GM12878 (cell line): ENCODE data around the gene SERPINB10. TPM values are rescaled to one million over a fixed set of nuclear protein-coding genes. Genes with fewer than 3 reads are reported as not detected.

Source experiments
- ATAC-seq: fragments of 200-7000 bp; cut with Tn5 transposase; 3 replicates; pipeline ENCODE4 v1.9.1; 2020; ENCODE audit warnings: mild to moderate bottlenecking, moderate library complexity
- BruUV-seq: library from RNA; stranded (reverse); fragments of 400-500 nt; replicated peaks from 2 replicates; lab custom pipeline; 2021; lab: Mats Ljungman, UMichigan
- CTCF ChIA-PET: fragments of 300-600 bp; sonication (Branson Sonifier 250); formaldehyde crosslinking; extraction: SDS; loops from one replicate; lab custom pipeline; 2021; ENCODE audit warnings: inconsistent platforms; lab: Yijun Ruan, JAX
- POLR2A ChIA-PET: fragments of 350-600 bp; formaldehyde crosslinking; extraction: SDS; loops from one replicate; lab custom pipeline; 2021; ENCODE audit warnings: inconsistent platforms; lab: Charles Lee
- RAD21 ChIA-PET: fragments of 300-600 bp; sonication (Branson Sonifier 250); formaldehyde crosslinking; loops from one replicate; lab custom pipeline; 2023; ENCODE audit warnings: antibody characterized with exemption; ENCODE audit not compliant: unreplicated experiment; lab: Charles Lee
- SMC1A ChIA-PET: fragments of 300-600 bp; sonication (Branson Sonifier 250); formaldehyde crosslinking; loops from one replicate; lab custom pipeline; 2023; ENCODE audit not compliant: unreplicated experiment, uncharacterized antibody; lab: Charles Lee
- DNase-seq: peaks from one replicate; pipeline ENCODE4 v3.0.0-alpha.2; 2011; ENCODE audit warnings: low read depth, low spot score
- FAIRE-seq: peaks from 3 replicates; lab custom pipeline; 2011; peaks lifted over from hg19 to GRCh38; lab: Jason Lieb, UNC
- H2AFZ ChIP-seq: 2 replicates; pipeline ENCODE4 v1.6.0; 2011; ENCODE audit warnings: low read depth, low read length, control low read depth; ENCODE audit not compliant: control insufficient read depth
- H3K27ac ChIP-seq: 2 replicates; pipeline ENCODE4 v1.5.1; 2011; ENCODE audit warnings: control low read depth; ENCODE audit not compliant: control insufficient read depth, insufficient read depth
- H3K27me3 ChIP-seq, 2 experiments: replicated peaks in 1 of 2; 2 replicates each; pipeline versions ENCODE4 v1.6.0 to v1.6.1; 2011; ENCODE audit warnings: low read length in 1 of 2; ENCODE audit not compliant: control insufficient read depth in 2 of 2, insufficient read depth in 2 of 2
- H3K36me3 ChIP-seq, 2 experiments: 2 replicates each; pipeline ENCODE4 v1.5.1; 2011; ENCODE audit warnings: low read length in 1 of 2; ENCODE audit not compliant: control insufficient read depth in 2 of 2, insufficient read depth in 2 of 2
- H3K4me1 ChIP-seq: 2 replicates; pipeline ENCODE4 v1.6.1; 2011; ENCODE audit warnings: mild to moderate bottlenecking, low read length, moderate library complexity, mixed read lengths; ENCODE audit not compliant: control insufficient read depth, insufficient read depth
- H3K4me2 ChIP-seq: 2 replicates; pipeline ENCODE4 v1.6.0; 2011; ENCODE audit warnings: control low read depth; ENCODE audit not compliant: control insufficient read depth, insufficient read depth
- H3K4me3 ChIP-seq: fragments of 200-600 bp; sonication (generic); 2 replicates; pipeline ENCODE4 v1.5.1; 2016
- H3K79me2 ChIP-seq: 2 replicates; pipeline ENCODE4 v1.6.0; 2011; ENCODE audit warnings: low read length; ENCODE audit not compliant: control insufficient read depth, insufficient read depth
- H3K9ac ChIP-seq: 2 replicates; pipeline ENCODE4 v1.8.0; 2011; ENCODE audit warnings: low read length, control low read depth, mixed read lengths; ENCODE audit not compliant: control insufficient read depth, insufficient read depth
- H3K9me3 ChIP-seq: replicated peaks from 3 replicates; pipeline ENCODE4 v1.5.1; 2011; ENCODE audit warnings: mild to moderate bottlenecking, low read length; ENCODE audit not compliant: control insufficient read depth, insufficient read depth
- H4K20me1 ChIP-seq: 2 replicates; pipeline ENCODE4 v1.6.0; 2011; ENCODE audit not compliant: control insufficient read depth, insufficient read depth
- CHD1 ChIP-seq: IDR thresholded peaks from 2 replicates; pipeline ENCODE4 v1.6.1; 2012; ENCODE audit warnings: low read depth, low read length, improper control_type of control experiment
- CHD4 ChIP-seq: fragments of 200-600 bp; sonication (generic); IDR thresholded peaks from 2 replicates; pipeline ENCODE4 v1.6.1; 2016; ENCODE audit warnings: mild to moderate bottlenecking
- DPF2 ChIP-seq: fragments of 450-650 bp; IDR thresholded peaks from 2 replicates; pipeline ENCODE4 v1.6.1; 2017; ENCODE audit warnings: mild to moderate bottlenecking
- EED ChIP-seq: sonication (generic); IDR thresholded peaks from 2 replicates; pipeline ENCODE4 v1.6.1; 2016; ENCODE audit warnings: antibody characterized with exemption, low read depth
- GABPA ChIP-seq: IDR thresholded peaks from 2 replicates; pipeline ENCODE4 v1.6.1; 2014; ENCODE audit warnings: antibody characterized with exemption, low read depth, mild to moderate bottlenecking, inconsistent platforms
- JUNB ChIP-seq: IDR thresholded peaks from 2 replicates; pipeline ENCODE4 v1.6.1; 2016; ENCODE audit warnings: antibody characterized with exemption, mild to moderate bottlenecking
- MTA3 ChIP-seq: IDR thresholded peaks from 2 replicates; pipeline ENCODE4 v1.6.1; 2012; ENCODE audit warnings: low read length, inconsistent platforms, borderline replicate concordance
- MYC ChIP-seq: IDR thresholded peaks from 2 replicates; pipeline ENCODE4 v1.6.1; 2011; ENCODE audit warnings: mild to moderate bottlenecking, low read length, moderate library complexity, inconsistent platforms; ENCODE audit not compliant: insufficient read depth, insufficient replicate concordance, insufficient read length, severe bottlenecking
- NFXL1 ChIP-seq: fragments of 450-650 bp; IDR thresholded peaks from 2 replicates; pipeline ENCODE4 v1.6.1; 2017; ENCODE audit warnings: antibody characterized with exemption, mild to moderate bottlenecking, borderline replicate concordance
- PAX5 ChIP-seq: IDR thresholded peaks from 2 replicates; pipeline ENCODE4 v1.6.1; 2011; ENCODE audit warnings: low read depth, low read length, borderline replicate concordance
- PML ChIP-seq: IDR thresholded peaks from 2 replicates; pipeline ENCODE4 v1.6.1; 2012; ENCODE audit warnings: low read length, inconsistent platforms
- POLR2AphosphoS2 ChIP-seq: IDR thresholded peaks from 2 replicates; pipeline ENCODE4 v1.6.1; 2011; ENCODE audit warnings: low read depth, mild to moderate bottlenecking, low read length, improper control_type of control experiment, moderate library complexity
- POU2F2 ChIP-seq: IDR thresholded peaks from 3 replicates; pipeline ENCODE4 v1.6.1; 2011; ENCODE audit warnings: low read depth, mild to moderate bottlenecking, low read length, borderline replicate concordance
- TCF12 ChIP-seq: IDR thresholded peaks from 2 replicates; pipeline ENCODE4 v1.6.1; 2011; ENCODE audit warnings: low read depth, mild to moderate bottlenecking, low read length
- TCF7 ChIP-seq: IDR thresholded peaks from 2 replicates; pipeline ENCODE4 v1.6.1; 2014; ENCODE audit warnings: antibody characterized with exemption, borderline replicate concordance
- YY1 ChIP-seq: IDR thresholded peaks from 2 replicates; pipeline ENCODE4 v1.6.1; 2011; ENCODE audit warnings: low read depth, mild to moderate bottlenecking, low read length
- ZNF274 ChIP-seq: IDR thresholded peaks from one replicate; pipeline ENCODE4 v1.8.0; 2011; ENCODE audit not compliant: insufficient read length, insufficient read depth
- WGBS: methylation state at CpG from one replicate; pipeline ENCODE4 v1.1.6; 2016; ENCODE audit warnings: low lambda C conversion rate; ENCODE audit not compliant: insufficient replicate concordance, insufficient coverage; ENCODE audit errors: missing lambda C conversion rate; 5-methylcytosine and 5-hydroxymethylcytosine counted together
- in situ Hi-C: fragments of 300-500 bp; cut with MboI; formaldehyde crosslinking; loops from 9 replicates; pipeline ENCODE4 v1.14.3; 2018; ENCODE audit warnings: mixed read lengths
- intact Hi-C: fragments of 100-400 bp; cut with micrococcal nuclease; formaldehyde crosslinking; loops from one replicate; pipeline ENCODE4 v1.14.2; 2022; ENCODE audit not compliant: unreplicated experiment
- polyA plus RNA-seq, 11 experiments: library from polyadenylated mRNA; depleted of rRNA in 4 of 11; unstranded in 6 of 11; stranded (reverse) in 5 of 11; fragments of >200 nt; fragmentation: Nextera tagmentation in 4 of 11; fragmentation: Illumina TruSeq in 1 of 11; extraction: Ambion mirVana in 4 of 11; extraction: Trizol in 1 of 11; gene quantifications; 1 replicate in 1 of 11; 2 replicates in 10 of 11; pipeline versions ENCODE4 v1.2.1 to v1.2.3, GENCODE V29; 2011 to 2016; ENCODE audit warnings: inconsistent platforms in 2 of 11, missing spikeins in 2 of 11, low read depth in 1 of 11
- total RNA-seq, 4 experiments: library from RNA; depleted of rRNA in 3 of 4; stranded (reverse); fragments of >200 nt in 3 of 4; fragmentation: Illumina TruSeq in 1 of 4; extraction: Trizol in 1 of 4; gene quantifications; 2 replicates each; pipeline versions ENCODE4 v1.2.1 to v1.2.3, GENCODE V29; 2013 to 2021
- TF ChIP-seq, protein P1 (sequence below): IDR thresholded peaks from 2 replicates; pipeline ENCODE4 v1.6.1; 2012; ENCODE audit warnings: low read length, inconsistent platforms
- TF ChIP-seq, protein P2 (sequence below): IDR thresholded peaks from 2 replicates; pipeline ENCODE4 v1.6.1; 2012; ENCODE audit warnings: low read depth, low read length, improper control_type of control experiment

Gene SERPINB10
- total and polyA plus RNA-seq, 10 of the 15 experiments (the other 5 are each of a cell fraction or from before 2014, with no cell fraction given) = 12.0 to 83.5 (median 24.1) TPM

DNA sequence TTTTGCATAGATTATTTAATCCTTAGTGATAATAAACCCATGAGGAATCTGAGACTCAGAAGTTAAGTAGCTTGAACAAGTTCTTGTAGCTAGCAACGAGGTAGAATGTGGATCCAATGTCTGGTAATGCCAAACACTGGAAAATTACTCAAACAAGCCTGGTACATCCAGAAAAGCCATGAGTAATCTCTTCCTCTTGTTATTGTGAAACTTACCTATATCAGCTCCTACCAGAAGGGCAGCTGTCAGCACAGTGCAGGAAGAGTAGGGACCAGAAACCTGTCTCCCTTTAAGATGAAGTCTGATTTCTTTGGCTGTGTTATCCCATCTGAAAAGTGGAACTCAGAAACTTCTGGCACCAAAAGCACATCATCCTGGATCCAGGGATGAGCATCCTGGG lies 54.4 kb downstream of the SERPINB10 start:
- ChIA-PET CTCF (interaction anchor here (0.6 to 4.2 kb wide), 10 partner anchors 8 to 89 kb away, joined by 3 to 54 read pairs (median 9); no protein-coding TSS in a partner anchor), SMC1A (interaction anchor here (1.6 to 5.6 kb wide), 3 partner anchors 8 to 26 kb away, joined by 5 to 30 read pairs (median 29); no protein-coding TSS in a partner anchor), POLR2A (interaction anchor here (0.6 to 0.9 kb wide), 2 partner anchors 8 to 9 kb away, joined by 3 to 4 read pairs; no protein-coding TSS in a partner anchor), RAD21 (interaction anchor here (1.1 to 2.9 kb wide), 2 partner anchors 27 to 54 kb away, joined by 3 to 17 read pairs; partner anchors contain the start of gene SERPINB10)
- FAIRE-seq = no peak
- intact Hi-C loops (no loop called here), in situ Hi-C loops (no loop called here)
- peaks cover 9 to 13% of the 10 kb centered on the region in 2 experiments for H3K36me3 ChIP-seq
- WGBS = 6% methylated on average over 1 of the region's 1 CpG
- H2AFZ ChIP-seq = no peak overlapping the region
- no peak overlapping the region for H3K9ac ChIP-seq
- no peak for TF ChIP-seq MYC
- no peak for TF ChIP-seq TCF12
- no peak for TF ChIP-seq MTA3
- TF ChIP-seq JUNB = no peak
- no peak for TF ChIP-seq POU2F2
- no peak for TF ChIP-seq POLR2AphosphoS2
- TF ChIP-seq NFXL1 = no peak
- TF ChIP-seq TCF7 = no peak
- no peak for TF ChIP-seq YY1
- TF ChIP-seq PML = no peak
- TF ChIP-seq, protein P1, sequence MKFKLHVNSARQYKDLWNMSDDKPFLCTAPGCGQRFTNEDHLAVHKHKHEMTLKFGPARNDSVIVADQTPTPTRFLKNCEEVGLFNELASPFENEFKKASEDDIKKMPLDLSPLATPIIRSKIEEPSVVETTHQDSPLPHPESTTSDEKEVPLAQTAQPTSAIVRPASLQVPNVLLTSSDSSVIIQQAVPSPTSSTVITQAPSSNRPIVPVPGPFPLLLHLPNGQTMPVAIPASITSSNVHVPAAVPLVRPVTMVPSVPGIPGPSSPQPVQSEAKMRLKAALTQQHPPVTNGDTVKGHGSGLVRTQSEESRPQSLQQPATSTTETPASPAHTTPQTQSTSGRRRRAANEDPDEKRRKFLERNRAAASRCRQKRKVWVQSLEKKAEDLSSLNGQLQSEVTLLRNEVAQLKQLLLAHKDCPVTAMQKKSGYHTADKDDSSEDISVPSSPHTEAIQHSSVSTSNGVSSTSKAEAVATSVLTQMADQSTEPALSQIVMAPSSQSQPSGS = no peak
- no peak for TF ChIP-seq GABPA
- no peak for TF ChIP-seq CHD1
- no peak for TF ChIP-seq CHD4
- TF ChIP-seq PAX5 = no peak
- TF ChIP-seq DPF2 = no peak
- no peak for TF ChIP-seq ZNF274
- no peak for TF ChIP-seq EED
- TF ChIP-seq, protein P2, sequence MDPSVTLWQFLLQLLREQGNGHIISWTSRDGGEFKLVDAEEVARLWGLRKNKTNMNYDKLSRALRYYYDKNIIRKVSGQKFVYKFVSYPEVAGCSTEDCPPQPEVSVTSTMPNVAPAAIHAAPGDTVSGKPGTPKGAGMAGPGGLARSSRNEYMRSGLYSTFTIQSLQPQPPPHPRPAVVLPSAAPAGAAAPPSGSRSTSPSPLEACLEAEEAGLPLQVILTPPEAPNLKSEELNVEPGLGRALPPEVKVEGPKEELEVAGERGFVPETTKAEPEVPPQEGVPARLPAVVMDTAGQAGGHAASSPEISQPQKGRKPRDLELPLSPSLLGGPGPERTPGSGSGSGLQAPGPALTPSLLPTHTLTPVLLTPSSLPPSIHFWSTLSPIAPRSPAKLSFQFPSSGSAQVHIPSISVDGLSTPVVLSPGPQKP = no peak
- no peaks in the 10 kb centered on the region; the same call in 1 of the 2 replicates for H3K79me2 ChIP-seq
- no peak for DNase-seq
- no peak overlapping the region for H3K4me2 ChIP-seq
- ATAC-seq = no peak
- no peaks in the 10 kb centered on the region for H3K27me3 ChIP-seq
- no peak overlapping the region for H3K4me3 ChIP-seq
- BruUV-seq = no TSS peak
- no peaks in the 10 kb centered on the region for H3K4me1 ChIP-seq
- H4K20me1 ChIP-seq = no peaks in the 10 kb centered on the region
- H3K27ac ChIP-seq = no peak overlapping the region
- no peaks in the 10 kb centered on the region for H3K9me3 ChIP-seq
